Endometrial microvascular endothelial cells (primary cell): ENCODE data around the gene TLCD3B. TPM values are rescaled to one million over a fixed set of nuclear protein-coding genes. Genes with fewer than 3 reads are reported as not detected.

Experiments used
- in situ Hi-C: cut with HindIII; loops from 2 replicates; pipeline ENCODE4 v1.10.0; 2017; ENCODE audit warnings: low sequenced_read_pairs, low pct_unique_long_range_greater_than_20kb; ENCODE audit errors: inconsistent ontology term
- total RNA-seq: library from RNA; depleted of rRNA; stranded (reverse); fragments of >200 nt; gene quantifications from one replicate; pipeline ENCODE4 v1.2.3, GENCODE V29; 2015; ENCODE audit errors: inconsistent ontology term

TLCD3B gene
- total RNA-seq, 1 donor from 2014 or later = 0.84 TPM

DNA sequence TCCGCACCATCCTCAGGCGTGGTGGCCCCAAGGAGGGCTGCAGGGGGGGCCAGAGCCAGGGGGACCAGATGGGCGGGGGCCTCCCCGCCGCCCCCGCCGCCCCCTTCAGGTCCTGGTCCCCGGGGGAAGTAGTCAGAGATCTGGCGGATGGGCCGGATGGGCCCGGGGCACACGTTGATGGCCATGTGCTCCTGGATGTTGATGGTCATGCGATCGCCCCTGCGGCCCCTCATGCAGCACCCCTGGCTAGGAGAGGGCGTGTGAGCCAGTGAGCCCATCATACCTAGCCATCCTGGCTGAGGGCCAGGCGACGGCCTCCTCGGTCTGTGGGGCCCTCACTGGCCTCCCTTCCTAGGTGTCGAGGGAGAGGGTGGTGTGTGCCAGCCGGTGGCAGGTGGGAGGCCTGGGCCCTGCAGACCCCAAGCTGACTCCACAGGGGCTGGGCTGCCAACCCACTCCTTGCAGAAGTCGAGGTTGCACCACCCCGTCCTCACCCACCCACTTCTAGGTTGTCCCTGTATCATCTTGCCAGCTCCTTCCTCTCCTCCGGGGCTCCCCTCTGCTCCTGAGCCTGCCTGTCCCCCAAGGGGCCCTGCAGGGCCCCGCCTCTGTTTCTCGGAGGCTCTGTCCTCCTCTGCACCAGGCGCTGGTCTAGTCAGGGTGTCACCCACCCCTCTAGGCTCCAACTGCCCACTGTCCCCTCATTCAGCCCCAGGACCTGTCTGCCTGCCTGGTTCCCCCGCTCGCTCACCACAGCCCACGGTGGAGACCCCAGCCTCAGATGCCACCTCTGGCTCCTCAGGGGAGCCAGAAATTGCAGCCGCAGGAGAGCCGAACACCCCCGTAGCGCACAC lies 20.9 kb downstream of the TLCD3B start:
- in situ Hi-C loops = no loop called here

- in situ Hi-C loops = no loop called here
These were observed 21.8 kb downstream of the TLCD3B start for GRCh38 chr16:30009085-30009862.

- in situ Hi-C loops = no loop called here
These were observed 23.6 kb downstream of the TLCD3B start for GRCh38 chr16:30007378-30007895.

GRCh38 chr16:30006659-30007377 lies 24.3 kb downstream of the TLCD3B start:
- in situ Hi-C loops = no loop called here

DNA sequence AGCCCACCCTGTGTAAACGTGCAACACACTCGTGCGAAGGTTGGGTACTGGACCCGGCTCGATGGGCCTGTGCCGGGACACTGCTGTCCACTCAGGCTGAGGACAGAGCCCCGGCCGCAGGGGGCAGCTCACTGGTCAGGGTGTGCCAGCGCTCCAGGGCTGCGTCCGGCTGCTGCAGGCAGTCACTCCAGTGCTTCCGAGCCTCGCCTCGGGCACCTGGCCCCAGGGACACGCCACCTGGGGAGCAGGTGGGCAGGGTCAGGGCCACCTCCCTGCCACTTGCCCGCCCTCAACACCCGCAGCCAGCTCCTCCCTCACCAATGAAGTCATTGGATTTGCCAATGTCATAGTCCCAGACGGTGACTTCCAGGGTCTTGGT lies 25.0 kb downstream of the TLCD3B start:
- in situ Hi-C loops = no loop called here

GRCh38 chr16:30005341-30006094 lies 25.6 kb downstream of the TLCD3B start:
- in situ Hi-C loops = no loop called here

- in situ Hi-C loops = no loop called here
These were observed 26.2 kb downstream of the TLCD3B start for GRCh38 chr16:30004811-30005242.

DNA sequence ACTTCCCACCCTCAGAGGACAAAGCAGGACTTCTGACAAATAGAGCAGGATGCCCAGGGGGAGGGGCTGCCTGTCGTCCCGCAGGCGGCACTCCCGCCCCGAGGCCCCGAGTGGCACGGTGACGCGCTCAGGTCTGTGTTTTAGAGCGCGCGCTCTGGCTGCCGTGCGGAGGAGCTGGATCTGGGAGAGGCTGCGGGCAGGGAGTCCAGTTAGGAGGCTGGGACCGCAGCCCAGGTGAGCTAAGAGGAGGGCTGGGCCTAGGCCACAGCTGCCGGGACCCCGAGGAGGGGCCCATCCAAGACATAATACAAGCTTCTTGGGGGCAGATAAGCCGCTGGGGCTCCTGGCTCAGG lies 26.7 kb downstream of the TLCD3B start:
- in situ Hi-C loops = no loop called here

GRCh38 chr16:30003670-30004423 lies 27.2 kb downstream of the TLCD3B start:
- in situ Hi-C loops = no loop called here

GRCh38 chr16:30002614-30003346 lies 28.3 kb downstream of the TLCD3B start:
- in situ Hi-C loops = no loop called here

GRCh38 chr16:30000735-30001631 lies 30.1 kb downstream of the TLCD3B start:
- in situ Hi-C loops = no loop called here

- in situ Hi-C loops = no loop called here
These were observed 31.5 kb downstream of the TLCD3B start for GRCh38 chr16:29999605-30000004.

DNA sequence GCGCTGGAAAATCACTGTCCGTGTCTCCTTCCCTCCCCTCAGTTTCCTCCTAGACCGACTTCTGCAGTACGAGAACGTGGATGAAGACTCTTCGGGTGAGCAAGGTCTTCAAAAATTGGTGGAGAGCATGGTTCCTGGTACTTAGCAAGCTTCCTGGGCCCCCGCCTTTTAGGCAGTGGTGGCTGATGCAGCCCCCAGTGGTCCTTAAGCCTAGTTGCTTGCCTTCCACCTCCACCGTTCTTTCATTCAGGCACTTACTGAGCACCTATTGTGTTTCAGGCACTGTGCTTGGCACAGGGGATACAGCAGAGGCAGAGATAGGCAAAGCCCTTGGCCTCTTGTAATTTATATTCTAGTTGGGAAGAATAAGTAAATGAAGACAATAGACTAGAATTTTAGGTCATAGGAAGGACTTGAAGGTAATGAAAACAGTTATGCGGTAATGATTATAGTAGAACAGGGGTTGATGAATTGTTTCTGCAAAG lies 34.3 kb downstream of the TLCD3B start:
- in situ Hi-C loops = no loop called here

- in situ Hi-C loops = no loop called here
These were observed 34.9 kb downstream of the TLCD3B start, which contains the start of gene INO80E for GRCh38 chr16:29995911-29996765. TSS of gene INO80E (plus strand) at chr16:29996241. CDS start at chr16:29996311, 70 bp downstream.

DNA sequence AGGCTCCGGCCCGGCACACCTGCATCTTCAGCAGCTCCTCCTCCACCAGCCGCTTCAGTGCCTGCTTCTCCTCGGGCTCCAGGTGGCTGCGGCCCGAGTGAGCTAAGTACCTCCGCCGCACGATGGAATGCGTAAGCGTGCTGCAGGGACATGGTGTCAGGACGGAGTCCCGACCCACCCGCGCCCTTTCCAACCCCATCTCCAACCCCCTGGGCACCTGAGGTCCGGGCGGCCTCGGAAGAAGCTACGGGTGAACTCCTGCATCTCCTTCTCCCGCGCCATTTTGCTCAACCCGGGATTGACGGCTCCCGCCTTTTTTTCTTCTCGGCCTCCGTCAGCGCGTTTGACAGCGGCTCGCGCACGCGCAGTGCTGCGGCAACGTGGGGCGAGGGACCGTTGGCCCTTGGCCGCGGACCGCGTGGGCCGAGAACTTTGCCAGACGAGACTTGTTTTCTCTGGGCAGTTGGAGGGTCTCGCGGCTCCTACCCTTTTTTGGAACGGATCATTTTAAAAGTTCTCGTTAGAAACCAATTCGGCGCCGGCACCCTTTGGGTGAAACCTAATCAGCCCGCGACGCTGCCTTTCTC lies 35.7 kb downstream of the TLCD3B start, which contains the start of gene HIRIP3:
Gene HIRIP3, minus strand, starts transcription at position 294 of the 587 bp plus-strand sequence. Its CDS starts 12 bp downstream, at position 282.
- in situ Hi-C loops = no loop called here
